GM12878 (cell line): ENCODE results near the gene PITPNM3. TPM values are rescaled to one million over a fixed set of nuclear protein-coding genes. Genes with fewer than 3 reads are reported as not detected.

Experiments
- ATAC-seq: fragments of 200-7000 bp; cut with Tn5 transposase; 3 replicates; pipeline ENCODE4 v1.9.1; 2020; ENCODE audit warnings: mild to moderate bottlenecking, moderate library complexity
- BruUV-seq: library from RNA; stranded (reverse); fragments of 400-500 nt; replicated peaks from 2 replicates; lab custom pipeline; 2021; lab: Mats Ljungman, UMichigan
- CTCF ChIA-PET: fragments of 300-600 bp; sonication (Branson Sonifier 250); formaldehyde crosslinking; extraction: SDS; loops from one replicate; lab custom pipeline; 2021; ENCODE audit warnings: inconsistent platforms; lab: Yijun Ruan, JAX
- POLR2A ChIA-PET: fragments of 350-600 bp; formaldehyde crosslinking; extraction: SDS; loops from one replicate; lab custom pipeline; 2021; ENCODE audit warnings: inconsistent platforms; lab: Charles Lee
- RAD21 ChIA-PET: fragments of 300-600 bp; sonication (Branson Sonifier 250); formaldehyde crosslinking; loops from one replicate; lab custom pipeline; 2023; ENCODE audit warnings: antibody characterized with exemption; ENCODE audit not compliant: unreplicated experiment; lab: Charles Lee
- SMC1A ChIA-PET: fragments of 300-600 bp; sonication (Branson Sonifier 250); formaldehyde crosslinking; loops from one replicate; lab custom pipeline; 2023; ENCODE audit not compliant: unreplicated experiment, uncharacterized antibody; lab: Charles Lee
- DNase-seq: peaks from one replicate; pipeline ENCODE4 v3.0.0-alpha.2; 2011; ENCODE audit warnings: low read depth, low spot score
- FAIRE-seq: peaks from 3 replicates; lab custom pipeline; 2011; peaks lifted over from hg19 to GRCh38; lab: Jason Lieb, UNC
- H2AFZ ChIP-seq: 2 replicates; pipeline ENCODE4 v1.6.0; 2011; ENCODE audit warnings: low read depth, low read length, control low read depth; ENCODE audit not compliant: control insufficient read depth
- H3K27ac ChIP-seq: 2 replicates; pipeline ENCODE4 v1.5.1; 2011; ENCODE audit warnings: control low read depth; ENCODE audit not compliant: control insufficient read depth, insufficient read depth
- H3K27me3 ChIP-seq, 2 experiments: replicated peaks in 1 of 2; 2 replicates each; pipeline versions ENCODE4 v1.6.0 to v1.6.1; 2011; ENCODE audit warnings: low read length in 1 of 2; ENCODE audit not compliant: control insufficient read depth in 2 of 2, insufficient read depth in 2 of 2
- H3K36me3 ChIP-seq, 2 experiments: 2 replicates each; pipeline ENCODE4 v1.5.1; 2011; ENCODE audit warnings: low read length in 1 of 2; ENCODE audit not compliant: control insufficient read depth in 2 of 2, insufficient read depth in 2 of 2
- H3K4me1 ChIP-seq: 2 replicates; pipeline ENCODE4 v1.6.1; 2011; ENCODE audit warnings: mild to moderate bottlenecking, low read length, moderate library complexity, mixed read lengths; ENCODE audit not compliant: control insufficient read depth, insufficient read depth
- H3K4me2 ChIP-seq: 2 replicates; pipeline ENCODE4 v1.6.0; 2011; ENCODE audit warnings: control low read depth; ENCODE audit not compliant: control insufficient read depth, insufficient read depth
- H3K4me3 ChIP-seq: fragments of 200-600 bp; sonication (generic); 2 replicates; pipeline ENCODE4 v1.5.1; 2016
- H3K79me2 ChIP-seq: 2 replicates; pipeline ENCODE4 v1.6.0; 2011; ENCODE audit warnings: low read length; ENCODE audit not compliant: control insufficient read depth, insufficient read depth
- H3K9ac ChIP-seq: 2 replicates; pipeline ENCODE4 v1.8.0; 2011; ENCODE audit warnings: low read length, control low read depth, mixed read lengths; ENCODE audit not compliant: control insufficient read depth, insufficient read depth
- H3K9me3 ChIP-seq: replicated peaks from 3 replicates; pipeline ENCODE4 v1.5.1; 2011; ENCODE audit warnings: mild to moderate bottlenecking, low read length; ENCODE audit not compliant: control insufficient read depth, insufficient read depth
- H4K20me1 ChIP-seq: 2 replicates; pipeline ENCODE4 v1.6.0; 2011; ENCODE audit not compliant: control insufficient read depth, insufficient read depth
- CHD2 ChIP-seq: IDR thresholded peaks from 2 replicates; pipeline ENCODE4 v1.6.1; 2011; ENCODE audit warnings: low read depth, low read length, improper control_type of control experiment, borderline replicate concordance
- EED ChIP-seq: sonication (generic); IDR thresholded peaks from 2 replicates; pipeline ENCODE4 v1.6.1; 2016; ENCODE audit warnings: antibody characterized with exemption, low read depth
- HDAC6 ChIP-seq: fragments of 200-600 bp; sonication (generic); IDR thresholded peaks from one replicate; pipeline ENCODE4 v1.8.0; 2017; ENCODE audit warnings: antibody characterized with exemption; ENCODE audit not compliant: unreplicated experiment
- IRF4 ChIP-seq: IDR thresholded peaks from 2 replicates; pipeline ENCODE4 v1.6.1; 2011; ENCODE audit warnings: low read depth, low read length
- NFIC ChIP-seq: IDR thresholded peaks from 2 replicates; pipeline ENCODE4 v1.6.1; 2012; ENCODE audit warnings: low read depth, mild to moderate bottlenecking, inconsistent platforms, low read length, moderate library complexity
- NRF1 ChIP-seq: conservative IDR thresholded peaks from 2 replicates; pipeline ENCODE4 v1.6.1; 2011; ENCODE audit warnings: mild to moderate bottlenecking, low read depth, low read length, improper control_type of control experiment
- RCOR1 ChIP-seq: conservative IDR thresholded peaks from 2 replicates; pipeline ENCODE4 v1.6.1; 2012; ENCODE audit warnings: low read depth, low read length, improper control_type of control experiment
- SMARCA5 ChIP-seq: fragments of 450-650 bp; IDR thresholded peaks from 2 replicates; pipeline ENCODE4 v1.6.1; 2017; ENCODE audit warnings: mild to moderate bottlenecking
- USF2 ChIP-seq: IDR thresholded peaks from 2 replicates; pipeline ENCODE4 v1.6.1; 2011; ENCODE audit warnings: low read depth, low read length, improper control_type of control experiment, borderline replicate concordance
- WRNIP1 ChIP-seq: IDR thresholded peaks from 2 replicates; pipeline ENCODE4 v1.6.1; 2011; ENCODE audit warnings: low read depth, low read length, improper control_type of control experiment, borderline replicate concordance
- YY1 ChIP-seq: IDR thresholded peaks from 2 replicates; pipeline ENCODE4 v1.6.1; 2011; ENCODE audit warnings: low read depth, mild to moderate bottlenecking, low read length
- ZBTB40 ChIP-seq: fragments of 450-650 bp; IDR thresholded peaks from 2 replicates; pipeline ENCODE4 v1.6.1; 2016; ENCODE audit warnings: mild to moderate bottlenecking, moderate library complexity, borderline replicate concordance
- WGBS: methylation state at CpG from one replicate; pipeline ENCODE4 v1.1.6; 2016; ENCODE audit warnings: low lambda C conversion rate; ENCODE audit not compliant: insufficient replicate concordance, insufficient coverage; ENCODE audit errors: missing lambda C conversion rate; 5-methylcytosine and 5-hydroxymethylcytosine counted together
- in situ Hi-C: fragments of 300-500 bp; cut with MboI; formaldehyde crosslinking; loops from 9 replicates; pipeline ENCODE4 v1.14.3; 2018; ENCODE audit warnings: mixed read lengths
- intact Hi-C: fragments of 100-400 bp; cut with micrococcal nuclease; formaldehyde crosslinking; loops from one replicate; pipeline ENCODE4 v1.14.2; 2022; ENCODE audit not compliant: unreplicated experiment
- polyA plus RNA-seq, 11 experiments: library from polyadenylated mRNA; depleted of rRNA in 4 of 11; unstranded in 6 of 11; stranded (reverse) in 5 of 11; fragments of >200 nt; fragmentation: Nextera tagmentation in 4 of 11; fragmentation: Illumina TruSeq in 1 of 11; extraction: Ambion mirVana in 4 of 11; extraction: Trizol in 1 of 11; gene quantifications; 1 replicate in 1 of 11; 2 replicates in 10 of 11; pipeline versions ENCODE4 v1.2.1 to v1.2.3, GENCODE V29; 2011 to 2016; ENCODE audit warnings: inconsistent platforms in 2 of 11, missing spikeins in 2 of 11, low read depth in 1 of 11
- total RNA-seq, 4 experiments: library from RNA; depleted of rRNA in 3 of 4; stranded (reverse); fragments of >200 nt in 3 of 4; fragmentation: Illumina TruSeq in 1 of 4; extraction: Trizol in 1 of 4; gene quantifications; 2 replicates each; pipeline versions ENCODE4 v1.2.1 to v1.2.3, GENCODE V29; 2013 to 2021

The PITPNM3 gene
- total and polyA plus RNA-seq, 10 of the 15 experiments (the other 5 are each of a cell fraction or from before 2014, with no cell fraction given): 0.02 to 0.49 (median 0.19) TPM; not detected in 1

GRCh38 chr17:6506679-6507231 is 49.6 kb downstream of the PITPNM3 start (continued):
- TF ChIP-seq SMARCA5: no peak
- no peak for TF ChIP-seq EED
- no peak for TF ChIP-seq USF2
- TF ChIP-seq WRNIP1: no peak
- TF ChIP-seq NRF1: no peak
- no peak for TF ChIP-seq IRF4
- TF ChIP-seq CHD2: no peak
- no peak for TF ChIP-seq YY1
- no peak for TF ChIP-seq HDAC6

- no peaks in the 10 kb centered on the region for H3K36me3 ChIP-seq
- FAIRE-seq: no peak
- H3K9ac ChIP-seq: no peak overlapping the region
- ChIA-PET POLR2A (no interaction called here), SMC1A (no interaction called here), RAD21 (no interaction called here), CTCF (interaction anchor here (0.6 kb wide), 1 partner anchor 13 kb away, joined by 3 read pairs; no protein-coding TSS in a partner anchor)
- no peak overlapping the region for H3K27ac ChIP-seq
- H3K79me2 ChIP-seq: no peaks in the 10 kb centered on the region
- WGBS: 56% methylated on average over 12 of the region's 12 CpGs
- TF ChIP-seq ZBTB40 (no peak), NFIC (no peak), RCOR1 (no peak), WRNIP1 (no peak)
- no TSS peak for BruUV-seq
- no peaks in the 10 kb centered on the region for H4K20me1 ChIP-seq
- no peaks in the 10 kb centered on the region for H3K4me1 ChIP-seq
- no peaks in the 10 kb centered on the region for H3K9me3 ChIP-seq
- in situ Hi-C loops: no loop called here
- intact Hi-C loops: no loop called here
- DNase-seq: no peak
- H2AFZ ChIP-seq: no peak overlapping the region
- H3K4me2 ChIP-seq: no peak overlapping the region
- no peak for ATAC-seq
- no peak overlapping the region for H3K4me3 ChIP-seq
- no peaks in the 10 kb centered on the region; a peak in 1 of 4 replicates for H3K27me3 ChIP-seq
Measured at GRCh38 chr17:6505425-6506142, 50.8 kb downstream of the PITPNM3 start.
